ENCODE measurements around the gene MBNL1. TPM values are rescaled to one million over a fixed set of nuclear protein-coding genes. Genes with fewer than 3 reads are reported as not detected.

Gene MBNL1
- total and polyA plus RNA-seq, 4 donors = 17.1 to 110 (median 62.3) TPM

- DNase-seq (ENCODE audit: low spot score) = no peak
- H3K4me3 ChIP-seq (ENCODE audit: low read depth in 1 of 3, low read length in 3 of 3) = no peak overlapping the region
- no peaks in the 10 kb centered on the region for H3K36me3 ChIP-seq (ENCODE audit: control insufficient read depth in 4 of 4, insufficient read depth in 3 of 4, low read depth in 1 of 4, low read length in 3 of 4)
- H3K27ac ChIP-seq (ENCODE audit: low read depth in 1 of 2, low read length in 2 of 2) = no peak overlapping the region
- H3K9me3 ChIP-seq (ENCODE audit: control insufficient read depth in 4 of 4, low read length in 3 of 4) = no peaks in the 10 kb centered on the region
- TF ChIP-seq, protein P1, sequence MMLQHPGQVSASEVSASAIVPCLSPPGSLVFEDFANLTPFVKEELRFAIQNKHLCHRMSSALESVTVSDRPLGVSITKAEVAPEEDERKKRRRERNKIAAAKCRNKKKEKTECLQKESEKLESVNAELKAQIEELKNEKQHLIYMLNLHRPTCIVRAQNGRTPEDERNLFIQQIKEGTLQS (IDR thresholded peaks at IDR 0.05) = no peak
- TF ChIP-seq HNF4G (IDR thresholded peaks at IDR 0.05) = no peak
- no peak for TF ChIP-seq HNF4A (conservative IDR thresholded peaks at IDR 0.05)
- TF ChIP-seq FOXA2 (IDR thresholded peaks at IDR 0.05) = no peak
- no peak overlapping the region for H3K9ac ChIP-seq (ENCODE audit: low read depth in 1 of 2, low read length in 2 of 2)
- peaks cover 0 to 21% (median 2%) of the 10 kb centered on the region in 4 donors for H3K4me1 ChIP-seq (ENCODE audit: control insufficient read depth in 4 of 4, insufficient read depth in 4 of 4, low read length in 3 of 4)
- 75% methylated on average over 2 of the region's 2 CpGs for WGBS
- no peaks in the 10 kb centered on the region for H3K27me3 ChIP-seq (ENCODE audit: control insufficient read depth in 4 of 4, insufficient read depth in 4 of 4, low read length in 3 of 4)
Measured at GRCh38 chr3:152403632-152404066, 134.9 kb downstream of the MBNL1 start.

DNA sequence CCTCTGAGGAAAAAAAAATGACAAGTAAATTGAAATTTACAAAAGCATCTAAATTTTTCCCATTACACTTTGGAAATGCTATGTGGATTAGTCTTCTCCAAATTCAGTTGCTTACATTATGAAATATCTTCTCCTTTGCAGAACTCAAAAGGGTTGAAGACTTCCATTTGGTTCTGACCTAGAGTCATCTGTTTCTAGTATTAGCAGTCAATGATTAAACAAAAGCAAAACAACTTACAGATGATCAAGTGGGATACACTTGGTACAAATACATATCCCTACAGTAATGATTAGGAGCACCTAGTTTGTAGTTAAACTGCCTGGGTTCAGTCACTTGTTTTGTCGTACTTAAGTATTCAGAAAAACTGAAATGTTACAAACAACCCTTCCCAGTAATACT, 136.2 kb downstream of the MBNL1 start:
- Histone ChIP-seq H3K9ac (ENCODE audit: low read depth in 1 of 2, low read length in 2 of 2) (no peak overlapping the region), H3K9me3 (ENCODE audit: control insufficient read depth in 4 of 4, low read length in 3 of 4) (no peaks in the 10 kb centered on the region), H3K4me1 (ENCODE audit: control insufficient read depth in 4 of 4, insufficient read depth in 4 of 4, low read length in 3 of 4) (peaks cover 0 to 21% (median 2%) of the 10 kb centered on the region in 4 donors), H3K36me3 (ENCODE audit: control insufficient read depth in 4 of 4, insufficient read depth in 3 of 4, low read depth in 1 of 4, low read length in 3 of 4) (no peaks in the 10 kb centered on the region), H3K27me3 (ENCODE audit: control insufficient read depth in 4 of 4, insufficient read depth in 4 of 4, low read length in 3 of 4) (no peaks in the 10 kb centered on the region), H3K27ac (ENCODE audit: low read depth in 1 of 2, low read length in 2 of 2) (no peak overlapping the region), H3K4me3 (ENCODE audit: low read depth in 1 of 3, low read length in 3 of 3) (no peak overlapping the region)
- DNase-seq (ENCODE audit: low spot score) = no peak
- 91% methylated on average over 1 of the region's 1 CpG for WGBS
- TF ChIP-seq YY1 (IDR thresholded peaks at IDR 0.05) = no peak
- TF ChIP-seq CTCF (IDR thresholded peaks at IDR 0.05; ENCODE audit: low read depth, low read length, missing input control) = no peak
- TF ChIP-seq, protein P1 (IDR thresholded peaks at IDR 0.05) = no peak
- no peak for TF ChIP-seq TAF1 (conservative IDR thresholded peaks at IDR 0.05)
- no peak for TF ChIP-seq REST (IDR thresholded peaks at IDR 0.05)
- no peak for TF ChIP-seq MAX (IDR thresholded peaks at IDR 0.05)
- no peak for TF ChIP-seq JUND (IDR thresholded peaks at IDR 0.05)
- no peak for TF ChIP-seq FOXA2 (IDR thresholded peaks at IDR 0.05)
- no peak for TF ChIP-seq RAD21 (IDR thresholded peaks at IDR 0.05)
- TF ChIP-seq EGR1 (IDR thresholded peaks at IDR 0.05; ENCODE audit: low read depth in 2 of 2) = no peak
- no peak for TF ChIP-seq ZBTB33 (IDR thresholded peaks at IDR 0.05)
- TF ChIP-seq SP1 (IDR thresholded peaks at IDR 0.05) = no peak
- TF ChIP-seq HNF4G (IDR thresholded peaks at IDR 0.05) = no peak
- TF ChIP-seq RXRA (IDR thresholded peaks at IDR 0.05) = no peak
- no peak for TF ChIP-seq HNF4A (conservative IDR thresholded peaks at IDR 0.05)
- TF ChIP-seq NR2F2 (IDR thresholded peaks at IDR 0.05) = no peak
- TF ChIP-seq FOXA1 (IDR thresholded peaks at IDR 0.05) = no peak
- TF ChIP-seq GABPA (IDR thresholded peaks at IDR 0.05 in 1 of 2, conservative IDR thresholded peaks at IDR 0.05 in 1 of 2) = no peak

Measured in liver (tissue), 9 donors.